M059J (cell line): ENCODE results near the gene SPATA6L. TPM values are rescaled to one million over a fixed set of nuclear protein-coding genes. Genes with fewer than 3 reads are reported as not detected.
A peak's percentile ranks its signal among the peaks of the same experiment; 100 is the strongest.
"Not testable (repeated sequence)": the region's sequence is repeated elsewhere in the genome, so short reads cannot be mapped to it uniquely, and the experiment has no call there.

Source experiments
- DNase-seq: peaks from one replicate; pipeline ENCODE4 v3.0.0-alpha.2; 2012; ENCODE audit warnings: low read depth
- total RNA-seq: library from RNA; depleted of rRNA; stranded (reverse); fragments of >200 nt; shearing (Covaris generic); gene quantifications from 2 replicates; pipeline ENCODE4 v1.2.3, GENCODE V29; 2014

SPATA6L gene
- total RNA-seq, 1 experiment from 2014 or later: 0.69 TPM

GRCh38 chr9:4677392-4677791 is 11.1 kb upstream of the SPATA6L start:
- no peak for DNase-seq

GRCh38 chr9:4674783-4675182 is 8.5 kb upstream of the SPATA6L start:
- peak; percentile 88 for DNase-seq

GRCh38 chr9:4671737-4672136 is 5.5 kb upstream of the SPATA6L start:
- DNase-seq: no peak

- DNase-seq: no peak
Measured at GRCh38 chr9:4670591-4670990, 4.3 kb upstream of the SPATA6L start.

GRCh38 chr9:4669890-4670289 is 3.6 kb upstream of the SPATA6L start:
- DNase-seq: no peak

- no peak for DNase-seq
Measured at GRCh38 chr9:4668604-4669003, 2.3 kb upstream of the SPATA6L start.

GRCh38 chr9:4667681-4668080 is 1.4 kb upstream of the SPATA6L start:
- no peak for DNase-seq

GRCh38 chr9:4665357-4665756 is 923 bp downstream of the SPATA6L start:
- DNase-seq: peak; percentile 19

- DNase-seq: peak; percentile 6
Measured at GRCh38 chr9:4663956-4664355, 2.3 kb downstream of the SPATA6L start.

- peak; percentile 71 for DNase-seq
Measured at GRCh38 chr9:4662989-4663792, 3.1 kb downstream of the SPATA6L start.

- DNase-seq: peak; percentile 92
Measured at GRCh38 chr9:4662108-4662988, 3.9 kb downstream of the SPATA6L start, which contains the start of gene PLPP6. PLPP6 (plus strand) TSS chr9:4662294; CDS start chr9:4662376, 82 bp downstream.

GRCh38 chr9:4661611-4662010 is 4.7 kb downstream of the SPATA6L start:
- DNase-seq: peak; percentile 69

- peak; percentile 67 for DNase-seq
Measured at GRCh38 chr9:4661165-4661564, 5.1 kb downstream of the SPATA6L start.

- not testable (repeated sequence) for DNase-seq
Measured at GRCh38 chr9:4660665-4661064, 5.6 kb downstream of the SPATA6L start.

GRCh38 chr9:4657426-4658159 is 8.7 kb downstream of the SPATA6L start:
- DNase-seq: no peak

GRCh38 chr9:4656621-4657020 is 9.7 kb downstream of the SPATA6L start:
- DNase-seq: no peak

GRCh38 chr9:4656196-4656595 is 10.1 kb downstream of the SPATA6L start:
- not testable (repeated sequence) for DNase-seq

GRCh38 chr9:4654538-4654937 is 11.7 kb downstream of the SPATA6L start:
- DNase-seq: no peak

- DNase-seq: no peak
Measured at GRCh38 chr9:4654084-4654483, 12.2 kb downstream of the SPATA6L start.

- DNase-seq: no peak
Measured at GRCh38 chr9:4642351-4642750, 23.9 kb downstream of the SPATA6L start.

GRCh38 chr9:4640027-4640426 is 26.3 kb downstream of the SPATA6L start:
- peak; percentile 39 for DNase-seq

GRCh38 chr9:4639420-4639819 is 26.9 kb downstream of the SPATA6L start:
- no peak for DNase-seq
